A549 (cell line): ENCODE measurements around the gene CSNK2A1.

Experiments used
- CEBPB ChIP-seq, 2 experiments: fragments of >200 bp in 1 of 2; sonication (Bioruptor Twin) in 1 of 2; formaldehyde crosslinking in 1 of 2; IDR thresholded peaks; 2 replicates each; pipeline ENCODE4 v1.6.1; 2012 to 2016
- POLR2A ChIP-seq: IDR thresholded peaks from 2 replicates; pipeline ENCODE4 v1.6.1; 2012; ENCODE audit warnings: mild to moderate bottlenecking, low read length

DNA sequence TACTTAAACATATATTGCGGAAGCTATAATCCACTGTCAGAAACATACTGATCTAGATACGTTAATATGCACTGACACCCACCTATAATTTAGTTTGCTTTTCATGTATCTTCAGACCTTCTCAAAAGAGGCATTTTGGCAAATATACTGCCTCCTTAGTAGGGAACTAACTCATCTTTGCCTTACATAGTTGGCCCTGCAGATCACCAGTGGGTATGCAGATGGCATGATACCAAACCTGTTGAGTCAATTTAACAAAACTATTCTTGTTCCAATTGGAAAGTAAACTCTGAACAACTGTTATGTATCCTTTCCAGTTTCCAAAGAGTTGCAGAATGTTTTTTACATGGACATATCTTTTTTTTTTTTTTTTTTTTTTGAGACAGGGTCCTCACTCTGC, 45.6 kb downstream of the CSNK2A1 start:
- TF ChIP-seq POLR2A: no peak
- no peak for TF ChIP-seq CEBPB (IDR thresholded peaks at IDR 0.05)
